IMR-90 (cell line): ENCODE measurements around the gene ATP1A1. TPM values are rescaled to one million over a fixed set of nuclear protein-coding genes. Genes with fewer than 3 reads are reported as not detected.

Experiments
- ATAC-seq: fragments of 200-7000 bp; cut with Tn5 transposase; 2 replicates; pipeline ENCODE4 v1.9.1; 2020; ENCODE audit warnings: low read depth, mild to moderate bottlenecking, moderate library complexity
- BruUV-seq: library from RNA; stranded (reverse); fragments of 400-500 nt; replicated peaks from 2 replicates; lab custom pipeline; 2021; lab: Mats Ljungman, UMichigan
- CTCF ChIA-PET: fragments of 300-600 bp; formaldehyde crosslinking; extraction: SDS; loops from one replicate; lab custom pipeline; 2021; ENCODE audit warnings: antibody characterized with exemption; lab: Yijun Ruan, JAX
- POLR2A ChIA-PET: fragments of 300-600 bp; sonication (Branson Sonifier 250); formaldehyde crosslinking; loops from one replicate; lab custom pipeline; 2022; ENCODE audit warnings: antibody characterized with exemption; ENCODE audit not compliant: unreplicated experiment; lab: Charles Lee
- DNase-seq: peaks from one replicate; pipeline ENCODE4 v3.0.0; 2013
- H2AFZ ChIP-seq: replicated peaks from 2 replicates; pipeline ENCODE3; 2013; ENCODE audit warnings: low read length, mild to moderate bottlenecking; ENCODE audit not compliant: poor library complexity
- H2AK5ac ChIP-seq: 2 replicates; pipeline ENCODE4 v1.6.1; 2013; ENCODE audit warnings: low read depth, low read length, inconsistent platforms
- H2AK9ac ChIP-seq: replicated peaks from 2 replicates; pipeline ENCODE3; 2013; ENCODE audit warnings: mild to moderate bottlenecking, low read depth, low read length, moderate library complexity; ENCODE audit not compliant: poor library complexity
- H2BK120ac ChIP-seq: 2 replicates; pipeline ENCODE4 v1.6.1; 2013; ENCODE audit warnings: low read depth, low read length, inconsistent platforms
- H2BK15ac ChIP-seq: 3 replicates; pipeline ENCODE4 v1.6.1; 2013; ENCODE audit warnings: low read depth, low read length, inconsistent platforms
- H2BK20ac ChIP-seq: 2 replicates; pipeline ENCODE4 v1.6.1; 2013; ENCODE audit warnings: low read depth, mild to moderate bottlenecking, inconsistent platforms, low read length, moderate library complexity
- H2BK5ac ChIP-seq: 2 replicates; pipeline ENCODE4 v1.6.1; 2013; ENCODE audit warnings: mild to moderate bottlenecking, low read depth, low read length, inconsistent platforms; ENCODE audit not compliant: poor library complexity, severe bottlenecking
- H3K14ac ChIP-seq: replicated peaks from 2 replicates; pipeline ENCODE4 v1.6.1; 2013; ENCODE audit warnings: low read depth, low read length, inconsistent platforms
- H3K18ac ChIP-seq: 2 replicates; pipeline ENCODE4 v1.6.1; 2013; ENCODE audit warnings: low read depth, low read length, control low read depth
- H3K23ac ChIP-seq: 2 replicates; pipeline ENCODE4 v1.6.1; 2013; ENCODE audit warnings: low read depth, low read length, inconsistent platforms
- H3K27ac ChIP-seq: 2 replicates; pipeline ENCODE4 v1.5.1; 2013; ENCODE audit warnings: mild to moderate bottlenecking, control low read depth, low read length; ENCODE audit not compliant: insufficient read depth
- H3K27me3 ChIP-seq: 2 replicates; pipeline ENCODE4 v1.6.1; 2013; ENCODE audit warnings: low read length; ENCODE audit not compliant: control insufficient read depth, insufficient read depth
- H3K36me3 ChIP-seq: 2 replicates; pipeline ENCODE4 v1.6.1; 2013; ENCODE audit warnings: low read length, mixed read lengths; ENCODE audit not compliant: control insufficient read depth, insufficient read depth
- H3K4ac ChIP-seq: 2 replicates; pipeline ENCODE4 v1.6.1; 2013; ENCODE audit warnings: low read depth, low read length, inconsistent platforms
- H3K4me1 ChIP-seq: 2 replicates; pipeline ENCODE4 v1.6.1; 2013; ENCODE audit warnings: low read length, mixed read lengths; ENCODE audit not compliant: control insufficient read depth, insufficient read depth
- H3K4me2 ChIP-seq: 2 replicates; pipeline ENCODE4 v1.6.1; 2013; ENCODE audit warnings: low read depth, mild to moderate bottlenecking, control low read depth, low read length, moderate library complexity
- H3K4me3 ChIP-seq: 2 replicates; pipeline ENCODE4 v1.5.1; 2013; ENCODE audit warnings: low read depth, mild to moderate bottlenecking, control low read depth, low read length, moderate library complexity; ENCODE audit not compliant: insufficient read depth
- H3K56ac ChIP-seq: 2 replicates; pipeline ENCODE4 v1.6.1; 2013; ENCODE audit warnings: low read length, inconsistent platforms; ENCODE audit not compliant: insufficient read depth; ENCODE audit errors: extremely low read depth
- H3K79me1 ChIP-seq, 2 experiments: 2 replicates each; pipeline ENCODE4 v1.6.1; 2013; ENCODE audit warnings: low read length in 2 of 2, inconsistent platforms in 1 of 2, low read depth in 1 of 2
- H3K9ac ChIP-seq: 2 replicates; pipeline ENCODE4 v1.6.1; 2013; ENCODE audit warnings: low read depth, low read length, control low read depth
- H3K9me1 ChIP-seq: 2 replicates; pipeline ENCODE4 v1.6.1; 2013; ENCODE audit warnings: low read length, inconsistent platforms; ENCODE audit not compliant: insufficient read depth
- H3K9me3 ChIP-seq: 2 replicates; pipeline ENCODE4 v1.6.1; 2013; ENCODE audit warnings: low read length; ENCODE audit not compliant: control insufficient read depth, insufficient read depth
- H4K20me1 ChIP-seq: 2 replicates; pipeline ENCODE4 v1.6.1; 2013; ENCODE audit warnings: low read length, inconsistent platforms; ENCODE audit not compliant: insufficient read depth
- H4K5ac ChIP-seq: 2 replicates; pipeline ENCODE4 v1.6.1; 2013; ENCODE audit warnings: mild to moderate bottlenecking, low read depth, low read length, control low read depth
- H4K8ac ChIP-seq, 2 experiments: 2 replicates each; pipeline ENCODE4 v1.6.1; 2013; ENCODE audit warnings: low read depth in 2 of 2, low read length in 2 of 2, control low read depth in 1 of 2, inconsistent platforms in 1 of 2
- H4K91ac ChIP-seq: 2 replicates; pipeline ENCODE4 v1.6.1; 2013; ENCODE audit warnings: low read depth, low read length, inconsistent platforms; ENCODE audit not compliant: insufficient read depth
- BHLHE40 ChIP-seq: fragments of 150-350 bp; IDR thresholded peaks from 2 replicates; pipeline ENCODE4 v1.6.1; 2016; ENCODE audit warnings: mild to moderate bottlenecking, low read depth, low read length
- CEBPB ChIP-seq: IDR thresholded peaks from 2 replicates; pipeline ENCODE4 v1.6.1; 2012; ENCODE audit warnings: low read depth, low read length, improper control_type of control experiment
- ELK1 ChIP-seq: fragments of 150-350 bp; IDR thresholded peaks from 2 replicates; pipeline ENCODE4 v1.6.1; 2016; ENCODE audit warnings: low read depth, mild to moderate bottlenecking, low read length, moderate library complexity, borderline replicate concordance
- FOS ChIP-seq: fragments of 150-350 bp; IDR thresholded peaks from 2 replicates; pipeline ENCODE4 v1.6.1; 2016; ENCODE audit warnings: low read depth, low read length
- MAFK ChIP-seq: IDR thresholded peaks from 2 replicates; pipeline ENCODE4 v1.6.1; 2012; ENCODE audit warnings: low read depth, low read length, improper control_type of control experiment
- MAZ ChIP-seq: IDR thresholded peaks from 2 replicates; pipeline ENCODE4 v1.6.1; 2012; ENCODE audit warnings: low read depth, mild to moderate bottlenecking, low read length, improper control_type of control experiment, moderate library complexity, borderline replicate concordance
- MXI1 ChIP-seq: IDR thresholded peaks from 2 replicates; pipeline ENCODE4 v1.6.1; 2012; ENCODE audit warnings: low read depth, mild to moderate bottlenecking, low read length, moderate library complexity, borderline replicate concordance
- NFE2L2 ChIP-seq: fragments of 150-350 bp; IDR thresholded peaks from 2 replicates; pipeline ENCODE4 v1.6.1; 2016; ENCODE audit warnings: low read depth, mild to moderate bottlenecking, low read length
- POLR2A ChIP-seq: IDR thresholded peaks from 2 replicates; pipeline ENCODE4 v1.6.1; 2012; ENCODE audit warnings: mild to moderate bottlenecking, low read depth, low read length
- RAD21 ChIP-seq: IDR thresholded peaks from 2 replicates; pipeline ENCODE4 v1.6.1; 2012; ENCODE audit warnings: low read length, improper control_type of control experiment
- RCOR1 ChIP-seq: IDR thresholded peaks from 2 replicates; pipeline ENCODE4 v1.6.1; 2012; ENCODE audit warnings: mild to moderate bottlenecking, low read length, improper control_type of control experiment; ENCODE audit not compliant: insufficient replicate concordance
- SMC3 ChIP-seq: fragments of 150-350 bp; IDR thresholded peaks from 2 replicates; pipeline ENCODE4 v1.6.1; 2016; ENCODE audit warnings: low read depth, mild to moderate bottlenecking, antibody characterized with exemption, low read length, moderate library complexity
- WGBS, 2 experiments: methylation state at CpG; one replicate each; pipeline versions ENCODE4 v1.1.5 to v1.1.7; 2013; ENCODE audit warnings: missing lambda C conversion rate in 2 of 2; ENCODE audit not compliant: insufficient read length in 1 of 2; ENCODE audit errors: extremely low coverage in 2 of 2; 5-methylcytosine and 5-hydroxymethylcytosine counted together
- dilution Hi-C: fragments of 300-500 bp; cut with HindIII; formaldehyde crosslinking; loops from one replicate; pipeline ENCODE4 v1.14.3; 2018; ENCODE audit warnings: low sequenced_read_pairs; ENCODE audit not compliant: unreplicated experiment
- in situ Hi-C: fragments of 300-500 bp; cut with MboI; formaldehyde crosslinking; loops from 3 replicates; pipeline ENCODE4 v1.14.3; 2019; ENCODE audit warnings: low sequenced_read_pairs, inconsistent platforms, mixed read lengths
- intact Hi-C: fragments of 100-400 bp; cut with micrococcal nuclease; formaldehyde crosslinking; loops from 2 replicates; pipeline ENCODE4 v1.10.0; 2022
- polyA plus RNA-seq, 3 experiments: library from polyadenylated mRNA; depleted of rRNA; stranded (reverse); fragments of >200 nt; gene quantifications; 2 replicates each; pipeline ENCODE4 v1.2.3, GENCODE V29; 2012; ENCODE audit warnings: low replicate concordance in 1 of 3
- total RNA-seq: library from RNA; depleted of rRNA; stranded (reverse); fragments of >200 nt; gene quantifications from 2 replicates; pipeline ENCODE4 v1.2.3, GENCODE V29; 2012
- TF ChIP-seq, protein P1 (sequence below): conservative IDR thresholded peaks from 2 replicates; pipeline ENCODE4 v1.5.1; 2012; ENCODE audit warnings: mild to moderate bottlenecking, low read depth, low read length, improper control_type of control experiment
- TF ChIP-seq, protein P2 (sequence below): fragments of 150-350 bp; IDR thresholded peaks from 2 replicates; pipeline ENCODE4 v1.6.1; 2017; ENCODE audit warnings: mild to moderate bottlenecking, antibody characterized with exemption, low read length, low read depth

ATP1A1 gene
- total and polyA plus RNA-seq, 2 of the 4 experiments (the other 2 are of a cell fraction), result 116 to 125 TPM

GRCh38 chr1:116405241-116406135, 32.4 kb downstream of the ATP1A1 start:
- CTCF ChIA-PET, result interaction anchor here (0.5 kb wide), 1 partner anchor 104 kb away, joined by 3 read pairs; no protein-coding TSS in a partner anchor
- intact Hi-C loops, result loop anchor here (2.0 kb wide), 1 partner anchor 19 kb away; no protein-coding TSS in a partner anchor
- no peak overlapping the region for H4K5ac ChIP-seq

More at GRCh38 chr1:116405241-116406135, 32.4 kb downstream of the ATP1A1 start:
- Histone ChIP-seq H3K4ac (no peak overlapping the region), H3K56ac (no peak overlapping the region), H2AK9ac (no peak overlapping the region), H3K79me1 (no peaks in the 10 kb centered on the region), H2AFZ (no peak overlapping the region), H2BK20ac (no peak overlapping the region), H3K9ac (no peak overlapping the region), H4K8ac (no peak overlapping the region), H3K4me3 (no peak overlapping the region), H3K36me3 (peaks cover 54% of the 10 kb centered on the region), H2BK5ac (no peak overlapping the region), H3K18ac (no peak overlapping the region), H4K20me1 (no peaks in the 10 kb centered on the region), H2AK5ac (no peak overlapping the region), H2BK15ac (no peak overlapping the region), H3K9me1 (peaks cover 17% of the 10 kb centered on the region), H3K14ac (no peak overlapping the region), H4K91ac (no peak overlapping the region), H3K4me2 (no peak overlapping the region), H3K4me1 (no peaks in the 10 kb centered on the region), H2BK120ac (no peak overlapping the region), H3K27ac (no peak overlapping the region), H3K9me3 (no peaks in the 10 kb centered on the region), H3K27me3 (no peaks in the 10 kb centered on the region), H3K23ac (no peak overlapping the region)
- 84% methylated on average over 5 of the region's 14 CpGs; no CpG with 5 or more reads in 1 of the 2 experiments for WGBS, 2 experiments
- in situ Hi-C loops, result no loop called here
- DNase-seq, result no peak
- no peak for TF ChIP-seq MAZ
- TF ChIP-seq, protein P1, sequence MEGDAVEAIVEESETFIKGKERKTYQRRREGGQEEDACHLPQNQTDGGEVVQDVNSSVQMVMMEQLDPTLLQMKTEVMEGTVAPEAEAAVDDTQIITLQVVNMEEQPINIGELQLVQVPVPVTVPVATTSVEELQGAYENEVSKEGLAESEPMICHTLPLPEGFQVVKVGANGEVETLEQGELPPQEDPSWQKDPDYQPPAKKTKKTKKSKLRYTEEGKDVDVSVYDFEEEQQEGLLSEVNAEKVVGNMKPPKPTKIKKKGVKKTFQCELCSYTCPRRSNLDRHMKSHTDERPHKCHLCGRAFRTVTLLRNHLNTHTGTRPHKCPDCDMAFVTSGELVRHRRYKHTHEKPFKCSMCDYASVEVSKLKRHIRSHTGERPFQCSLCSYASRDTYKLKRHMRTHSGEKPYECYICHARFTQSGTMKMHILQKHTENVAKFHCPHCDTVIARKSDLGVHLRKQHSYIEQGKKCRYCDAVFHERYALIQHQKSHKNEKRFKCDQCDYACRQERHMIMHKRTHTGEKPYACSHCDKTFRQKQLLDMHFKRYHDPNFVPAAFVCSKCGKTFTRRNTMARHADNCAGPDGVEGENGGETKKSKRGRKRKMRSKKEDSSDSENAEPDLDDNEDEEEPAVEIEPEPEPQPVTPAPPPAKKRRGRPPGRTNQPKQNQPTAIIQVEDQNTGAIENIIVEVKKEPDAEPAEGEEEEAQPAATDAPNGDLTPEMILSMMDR, result no peak
- TF ChIP-seq NFE2L2, result no peak
- TF ChIP-seq ELK1, result no peak
- no peak for TF ChIP-seq CEBPB
- TF ChIP-seq MAFK, result no peak
- TF ChIP-seq BHLHE40, result no peak
- TF ChIP-seq, protein P2, sequence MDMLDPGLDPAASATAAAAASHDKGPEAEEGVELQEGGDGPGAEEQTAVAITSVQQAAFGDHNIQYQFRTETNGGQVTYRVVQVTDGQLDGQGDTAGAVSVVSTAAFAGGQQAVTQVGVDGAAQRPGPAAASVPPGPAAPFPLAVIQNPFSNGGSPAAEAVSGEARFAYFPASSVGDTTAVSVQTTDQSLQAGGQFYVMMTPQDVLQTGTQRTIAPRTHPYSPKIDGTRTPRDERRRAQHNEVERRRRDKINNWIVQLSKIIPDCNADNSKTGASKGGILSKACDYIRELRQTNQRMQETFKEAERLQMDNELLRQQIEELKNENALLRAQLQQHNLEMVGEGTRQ, result no peak
- TF ChIP-seq RAD21, result no peak
- TF ChIP-seq SMC3, result no peak
- no peak for TF ChIP-seq POLR2A
- TF ChIP-seq MXI1, result no peak
- TF ChIP-seq RCOR1, result no peak
- TF ChIP-seq FOS, result no peak
- POLR2A ChIA-PET, result no interaction called here
- no peak for ATAC-seq
- dilution Hi-C loops, result no loop called here
- no TSS peak for BruUV-seq
